Activated CD4-positive, alpha-beta T cell treated with anti-CD3 and anti-CD28 coated beads, Interleukin-2, amount 10 ng/mL, durations not matched to agents 7 days and 5 days (primary cell): ENCODE data around the gene ANP32B. TPM values are rescaled to one million over a fixed set of nuclear protein-coding genes. Genes with fewer than 3 reads are reported as not detected.
A peak's percentile ranks its signal among the peaks of the same experiment; 100 is the strongest.
"Not testable (repeated sequence)": the region's sequence is repeated elsewhere in the genome, so short reads cannot be mapped to it uniquely, and the experiment has no call there.

ENCODE experiments used
- CTCF ChIA-PET: fragments of 350-600 bp; sonication (Branson Sonifier 250); formaldehyde crosslinking; loops from one replicate; lab custom pipeline; 2021; ENCODE audit warnings: antibody characterized with exemption; lab: Charles Lee
- POLR2A ChIA-PET: fragments of 350-600 bp; sonication (Branson Sonifier 250); formaldehyde crosslinking; loops from one replicate; lab custom pipeline; 2021; ENCODE audit warnings: antibody characterized with exemption; lab: Charles Lee
- DNase-seq: peaks from one replicate; pipeline ENCODE4 v3.0.0-alpha.2; 2020
- H3K27ac Mint-ChIP-seq: one replicate; pipeline ENCODE4 v1.8.0; 2021; ENCODE audit warnings: mild to moderate bottlenecking, moderate library complexity, mixed read lengths
- H3K27me3 Mint-ChIP-seq: one replicate; pipeline ENCODE4 v1.8.0; 2021; ENCODE audit warnings: mixed read lengths
- H3K36me3 Mint-ChIP-seq: one replicate; pipeline ENCODE4 v1.8.0; 2021; ENCODE audit warnings: low read depth, mixed read lengths
- H3K4me1 Mint-ChIP-seq: one replicate; pipeline ENCODE4 v1.8.0; 2021; ENCODE audit warnings: mixed read lengths
- H3K4me3 Mint-ChIP-seq: one replicate; pipeline ENCODE4 v1.8.0; 2021; ENCODE audit warnings: mild to moderate bottlenecking, moderate library complexity, mixed read lengths
- H3K9me3 Mint-ChIP-seq: one replicate; pipeline ENCODE4 v1.8.0; 2021; ENCODE audit warnings: mixed read lengths
- total RNA-seq, 2 experiments: library from RNA; stranded (reverse); gene quantifications; one replicate each; pipeline ENCODE4 v1.2.3, GENCODE V29; 2021

Gene ANP32B
- total RNA-seq, 2 experiments from 2014 or later: 358 to 453 TPM

DNA sequence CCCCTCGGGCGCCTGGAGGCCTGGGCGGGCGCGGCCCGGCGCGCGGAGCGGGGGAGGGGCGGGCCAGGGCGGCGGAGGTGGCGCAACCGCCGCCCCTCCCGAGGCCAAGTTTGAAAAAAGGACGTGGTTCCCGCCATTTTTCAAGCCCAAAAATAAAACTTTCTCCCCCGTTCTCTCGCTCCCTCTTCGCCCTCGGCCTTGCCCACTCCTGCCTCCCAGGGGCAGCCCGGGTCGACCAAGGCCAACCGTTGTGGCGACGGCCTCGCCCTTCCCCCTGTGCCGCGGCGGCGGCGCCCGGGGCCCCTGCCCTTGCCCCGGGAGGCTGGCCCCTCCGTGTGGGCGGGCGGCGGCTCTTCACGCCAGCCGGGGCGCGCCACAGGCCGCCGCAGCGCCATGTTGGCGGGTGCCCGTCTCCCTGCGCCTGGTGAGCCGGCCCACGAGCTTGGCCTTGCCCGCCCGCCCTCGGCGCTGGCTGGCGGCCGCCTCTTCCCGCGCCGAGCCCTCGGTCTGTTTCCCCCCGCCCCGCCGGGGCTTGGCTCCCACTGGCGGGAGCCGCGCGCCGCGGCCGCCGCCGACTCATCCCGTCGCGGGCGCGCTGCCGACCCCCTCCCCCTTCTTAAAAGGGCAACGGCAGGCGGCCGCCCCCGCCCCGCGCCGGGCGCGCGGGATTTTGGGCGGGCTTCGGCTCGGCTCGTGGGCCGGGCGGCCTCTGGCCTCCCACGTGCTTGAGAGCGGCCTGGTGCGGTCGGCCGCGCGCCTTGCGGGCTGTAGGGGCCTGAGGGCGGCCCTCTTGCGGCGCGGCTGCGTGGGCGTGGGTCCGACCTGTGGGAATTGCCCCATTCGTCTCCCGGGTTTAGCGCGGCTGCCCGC, 1.3 kb downstream of the ANP32B start:
- H3K9me3 Mint-ChIP-seq: no peaks in the 10 kb centered on the region
- peaks cover 62% of the 10 kb centered on the region for H3K4me1 Mint-ChIP-seq
- H3K36me3 Mint-ChIP-seq: peaks cover 22% of the 10 kb centered on the region
- CTCF ChIA-PET: interaction anchor here (0.5 to 3.5 kb wide), 20 partner anchors 12 to 272 kb away, joined by 3 to 39 read pairs (median 6); partner anchors contain the start of genes TBC1D2 and TRMO
- H3K27ac Mint-ChIP-seq: peak overlapping the region; percentile 84
- no peaks in the 10 kb centered on the region for H3K27me3 Mint-ChIP-seq
- POLR2A ChIA-PET: interaction anchor here (0.6 kb wide), 1 partner anchor 79 kb away, joined by 6 read pairs; no protein-coding TSS in a partner anchor
- DNase-seq: peak; percentile 78
- peak overlapping the region; percentile 65 for H3K4me3 Mint-ChIP-seq

- Mint-ChIP-seq H3K27ac (peak overlapping the region; percentile 96), H3K36me3 (peaks cover 25% of the 10 kb centered on the region), H3K27me3 (no peaks in the 10 kb centered on the region), H3K4me1 (peaks cover 64% of the 10 kb centered on the region), H3K4me3 (peak overlapping the region; percentile 85), H3K9me3 (no peaks in the 10 kb centered on the region)
- DNase-seq: peak; percentile 45
- ChIA-PET POLR2A (no interaction called here), CTCF (interaction anchor here (1.0 to 2.9 kb wide), 4 partner anchors 13 to 271 kb away, joined by 3 to 12 read pairs (median 5); partner anchors contain the start of gene TBC1D2)
These were observed 2.1 kb downstream of the ANP32B start for GRCh38 chr9:97985058-97985861.

DNA sequence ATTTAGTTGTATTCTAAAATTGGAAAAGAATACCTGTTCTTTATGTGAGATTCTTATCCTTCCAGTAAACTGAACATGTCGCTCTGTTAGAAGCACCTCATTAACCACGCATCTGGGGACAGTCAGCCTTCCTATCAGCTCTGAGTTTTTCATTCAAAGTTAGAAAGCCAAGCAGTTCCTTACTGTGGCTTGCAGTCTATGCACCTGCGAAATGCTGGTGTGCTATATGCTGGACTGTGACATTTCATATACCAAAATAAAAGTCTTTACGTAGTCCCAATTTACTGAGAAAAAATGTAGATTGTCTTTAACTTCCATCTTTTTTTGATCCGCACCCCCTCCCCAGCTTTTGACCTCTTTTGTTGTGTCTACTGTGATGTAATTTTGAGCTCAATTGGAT, 4.3 kb downstream of the ANP32B start:
- peaks cover 64% of the 10 kb centered on the region for H3K4me1 Mint-ChIP-seq
- H3K27ac Mint-ChIP-seq: peak overlapping the region; percentile 50
- H3K4me3 Mint-ChIP-seq: no peak overlapping the region
- no peaks in the 10 kb centered on the region for H3K27me3 Mint-ChIP-seq
- POLR2A ChIA-PET: no interaction called here
- H3K9me3 Mint-ChIP-seq: no peaks in the 10 kb centered on the region
- CTCF ChIA-PET: interaction anchor here (1.0 to 2.1 kb wide), 6 partner anchors 10 to 268 kb away, joined by 3 to 7 read pairs (median 4); partner anchors contain the start of gene TBC1D2
- no peak for DNase-seq
- peaks cover 30% of the 10 kb centered on the region for H3K36me3 Mint-ChIP-seq

DNA sequence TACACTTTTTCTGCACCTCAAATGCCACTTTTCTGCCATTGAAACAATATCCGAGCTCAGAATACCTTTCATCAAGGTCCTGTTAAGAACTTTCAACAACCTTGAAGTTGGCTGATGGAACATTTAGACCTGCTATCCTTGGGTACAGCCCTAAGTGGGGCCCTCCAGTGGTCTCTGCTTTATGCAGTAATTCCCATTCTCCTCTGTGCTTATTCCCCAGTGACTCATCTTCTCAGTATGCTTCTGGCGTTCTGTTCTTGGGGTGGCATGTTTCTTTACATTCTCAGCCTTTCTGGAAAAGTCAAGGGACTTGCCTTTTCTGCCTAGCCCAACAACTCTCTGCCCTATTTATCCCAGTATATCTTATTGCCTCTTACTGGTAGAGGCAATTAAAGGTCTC, 7.1 kb downstream of the ANP32B start:
- Mint-ChIP-seq H3K4me3 (no peak overlapping the region), H3K9me3 (no peaks in the 10 kb centered on the region), H3K27me3 (no peaks in the 10 kb centered on the region), H3K36me3 (peaks cover 45% of the 10 kb centered on the region), H3K27ac (peak overlapping the region; percentile 75), H3K4me1 (peaks cover 87% of the 10 kb centered on the region)
- DNase-seq: no peak
- ChIA-PET POLR2A (no interaction called here), CTCF (interaction anchor here (0.7 kb wide), 1 partner anchor 45 kb away, joined by 5 read pairs; no protein-coding TSS in a partner anchor)

DNA sequence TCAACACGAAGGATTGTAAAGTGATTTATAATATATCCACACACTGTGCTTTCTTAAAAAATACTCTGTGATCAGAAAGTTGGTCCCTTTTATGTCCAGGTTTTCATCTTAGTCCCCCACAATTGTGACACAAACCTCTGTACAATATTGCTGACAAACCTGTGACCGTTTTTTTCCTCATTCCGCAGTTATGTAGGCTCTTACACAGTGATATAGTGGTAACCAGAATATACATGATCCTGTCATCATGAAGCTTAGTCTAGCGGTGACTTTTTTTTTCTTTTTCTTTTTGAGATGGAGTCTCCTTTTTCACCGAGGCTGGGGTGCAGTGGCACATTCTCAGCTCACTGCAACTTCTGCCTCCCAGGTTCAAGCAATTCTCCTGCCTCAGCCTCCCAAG, 8.7 kb downstream of the ANP32B start:
- Mint-ChIP-seq H3K9me3 (no peaks in the 10 kb centered on the region), H3K4me3 (no peak overlapping the region), H3K4me1 (peaks cover 83% of the 10 kb centered on the region), H3K36me3 (peaks cover 46% of the 10 kb centered on the region), H3K27me3 (no peaks in the 10 kb centered on the region), H3K27ac (peak overlapping the region; percentile 52)
- POLR2A ChIA-PET: no interaction called here
- no peak for DNase-seq
- CTCF ChIA-PET: interaction anchor here (1.0 to 1.4 kb wide), 2 partner anchors 9 to 82 kb away, joined by 3 read pairs; partner anchors contain the start of gene ANP32B

GRCh38 chr9:97992219-97992618, 9.1 kb downstream of the ANP32B start:
- POLR2A ChIA-PET: no interaction called here
- Mint-ChIP-seq H3K9me3 (no peaks in the 10 kb centered on the region), H3K4me3 (no peak overlapping the region), H3K27ac (peak overlapping the region; percentile 52), H3K4me1 (peaks cover 83% of the 10 kb centered on the region), H3K27me3 (no peaks in the 10 kb centered on the region), H3K36me3 (peaks cover 50% of the 10 kb centered on the region)
- CTCF ChIA-PET: interaction anchor here (1.0 to 1.4 kb wide), 2 partner anchors 9 to 81 kb away, joined by 3 read pairs; partner anchors contain the start of gene ANP32B
- DNase-seq: no peak

- Mint-ChIP-seq H3K9me3 (no peaks in the 10 kb centered on the region), H3K36me3 (peaks cover 53% of the 10 kb centered on the region), H3K4me1 (peaks cover 83% of the 10 kb centered on the region), H3K27ac (peak overlapping the region; percentile 74), H3K27me3 (no peaks in the 10 kb centered on the region), H3K4me3 (peak overlapping the region; percentile 23)
- DNase-seq: peak; percentile 32
- POLR2A ChIA-PET: interaction anchor here (0.8 kb wide), 1 partner anchor 57 kb away, joined by 3 read pairs; no protein-coding TSS in a partner anchor
- CTCF ChIA-PET: interaction anchor here (1.0 to 2.1 kb wide), 4 partner anchors 10 to 81 kb away, joined by 3 to 5 read pairs (median 4); partner anchors contain the start of gene ANP32B
These were observed 9.9 kb downstream of the ANP32B start for GRCh38 chr9:97993000-97993399.

DNA sequence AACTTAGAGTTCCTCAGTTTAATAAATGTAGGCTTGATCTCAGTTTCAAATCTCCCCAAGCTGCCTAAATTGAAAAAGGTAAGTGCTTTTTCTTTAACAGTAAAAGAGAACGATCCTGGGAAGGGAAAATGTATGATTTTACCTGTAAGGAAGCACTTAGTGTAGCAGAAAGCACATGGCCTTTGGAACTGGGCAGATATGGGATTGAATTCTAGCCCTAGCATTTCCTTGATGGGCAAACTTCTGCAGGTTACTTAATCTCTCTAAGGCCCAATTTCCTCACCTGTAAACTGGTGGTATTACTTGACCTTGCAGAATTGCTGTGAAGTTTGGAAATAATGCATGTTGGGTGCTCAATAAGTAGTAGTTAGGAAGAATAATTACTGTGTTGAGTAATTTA, 11.6 kb downstream of the ANP32B start:
- H3K27me3 Mint-ChIP-seq: no peaks in the 10 kb centered on the region
- peaks cover 57% of the 10 kb centered on the region for H3K36me3 Mint-ChIP-seq
- no peaks in the 10 kb centered on the region for H3K9me3 Mint-ChIP-seq
- ChIA-PET CTCF (interaction anchor here (2.1 kb wide), 1 partner anchor 8 kb away, joined by 5 read pairs; no protein-coding TSS in a partner anchor), POLR2A (no interaction called here)
- H3K4me1 Mint-ChIP-seq: peaks cover 75% of the 10 kb centered on the region
- DNase-seq: no peak
- peak overlapping the region; percentile 60 for H3K27ac Mint-ChIP-seq
- no peak overlapping the region for H3K4me3 Mint-ChIP-seq

DNA sequence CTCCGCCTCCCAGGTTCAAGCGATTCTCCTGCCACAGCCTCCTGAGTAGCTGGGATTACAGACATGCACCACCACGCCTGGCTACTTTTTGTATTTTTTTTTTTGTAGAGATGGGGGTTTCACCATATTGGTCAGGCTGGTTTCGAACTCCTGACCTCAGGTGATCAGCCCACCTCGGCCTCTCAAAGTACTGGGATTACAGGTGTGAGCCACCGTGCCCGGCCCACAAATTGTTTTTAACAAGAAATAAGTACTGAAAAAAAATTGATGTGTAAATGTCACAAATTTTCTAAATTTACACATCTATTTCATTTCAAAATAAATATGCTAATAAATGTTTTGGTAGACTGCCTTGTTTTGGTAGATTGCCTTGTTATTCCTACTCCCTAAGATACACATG, 13.5 kb downstream of the ANP32B start:
- H3K27me3 Mint-ChIP-seq, POLR2A ChIA-PET, H3K9me3 Mint-ChIP-seq, DNase-seq, H3K27ac Mint-ChIP-seq, H3K4me3 Mint-ChIP-seq: not testable (repeated sequence)
- Mint-ChIP-seq H3K36me3 (peaks cover 57% of the 10 kb centered on the region), H3K4me1 (peaks cover 63% of the 10 kb centered on the region)
- CTCF ChIA-PET: interaction anchor here (0.8 to 2.2 kb wide), 3 partner anchors 8 to 14 kb away, joined by 4 to 10 read pairs (median 5); partner anchors contain the start of gene ANP32B

DNA sequence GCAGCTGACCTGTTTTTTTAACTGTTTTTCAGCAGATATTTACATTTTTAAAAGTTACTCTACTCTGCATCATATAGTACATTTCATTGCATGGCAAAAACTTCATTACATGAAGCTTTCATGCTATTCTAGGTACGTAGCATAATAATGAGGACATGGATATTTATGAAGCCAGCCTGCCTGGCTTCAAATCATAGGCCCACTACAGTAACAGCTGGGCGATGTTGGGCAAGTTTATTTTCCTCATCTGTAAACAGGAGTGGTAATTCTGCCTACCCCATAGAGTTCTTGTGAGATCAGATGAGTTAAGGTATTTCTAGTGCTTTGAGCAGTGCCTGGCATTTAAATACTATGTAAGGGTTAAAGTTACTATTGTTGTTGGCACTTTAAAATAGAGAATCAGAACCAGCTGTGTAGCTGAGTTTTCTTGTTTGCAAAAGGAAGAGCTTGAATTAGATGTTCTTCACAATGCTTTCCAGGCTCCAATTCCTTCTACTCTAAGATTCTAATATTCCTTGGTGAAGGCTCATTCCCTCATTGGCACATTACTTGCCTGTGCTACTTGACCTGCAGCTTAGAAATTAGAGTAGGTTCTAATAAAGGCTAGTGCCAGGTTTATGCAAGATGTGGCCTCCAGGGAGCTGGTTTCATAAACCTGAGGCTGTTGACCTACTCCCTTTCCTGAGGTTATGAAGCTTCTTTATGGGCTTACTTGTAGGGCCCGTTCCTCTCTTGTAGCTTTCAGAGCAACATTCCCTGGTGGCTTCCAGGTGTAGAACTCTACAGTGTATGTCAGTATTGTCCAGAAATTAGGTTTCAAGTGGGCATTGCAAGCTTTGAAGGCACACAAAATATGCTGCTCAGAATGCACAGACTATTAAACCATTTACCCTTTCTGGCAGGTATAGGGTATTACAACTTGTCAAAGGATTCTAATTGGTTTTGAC, 14.5 kb downstream of the ANP32B start:
- no peaks in the 10 kb centered on the region for H3K9me3 Mint-ChIP-seq
- H3K27me3 Mint-ChIP-seq: no peaks in the 10 kb centered on the region
- no peak for DNase-seq
- ChIA-PET CTCF (interaction anchor here (0.6 to 2.2 kb wide), 8 partner anchors 9 to 54 kb away, joined by 3 to 10 read pairs (median 4); partner anchors contain the start of gene ANP32B), POLR2A (no interaction called here)
- no peak overlapping the region for H3K4me3 Mint-ChIP-seq
- H3K36me3 Mint-ChIP-seq: peaks cover 62% of the 10 kb centered on the region
- H3K27ac Mint-ChIP-seq: no peak overlapping the region
- H3K4me1 Mint-ChIP-seq: peaks cover 59% of the 10 kb centered on the region

DNA sequence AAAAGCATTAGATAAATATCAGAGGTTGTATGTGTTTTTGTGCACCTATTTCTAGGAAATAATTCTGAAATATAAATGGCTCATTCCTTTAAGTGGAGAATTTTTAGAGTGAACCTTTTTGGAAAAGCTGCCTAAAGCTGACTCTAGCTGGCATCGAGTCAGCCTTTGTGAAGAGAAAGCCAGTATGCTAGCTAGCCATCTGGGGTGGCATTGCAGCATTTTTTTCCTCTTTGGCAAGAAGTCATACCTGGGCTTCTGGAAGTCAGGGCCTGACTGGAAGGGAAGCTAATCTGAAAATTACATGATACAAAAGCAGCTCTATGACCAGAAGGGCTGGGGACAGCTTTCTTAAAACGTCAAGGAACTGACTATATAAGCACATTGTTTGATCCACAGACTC, 19.7 kb downstream of the ANP32B start:
- CTCF ChIA-PET: interaction anchor here (1.2 to 1.7 kb wide), 2 partner anchors 9 to 35 kb away, joined by 3 to 5 read pairs; no protein-coding TSS in a partner anchor
- peaks cover 50% of the 10 kb centered on the region for H3K4me1 Mint-ChIP-seq

More for the DNA sequence above, 19.7 kb downstream of the ANP32B start:
- no peak overlapping the region for H3K4me3 Mint-ChIP-seq
- no peaks in the 10 kb centered on the region for H3K9me3 Mint-ChIP-seq
- peaks cover 72% of the 10 kb centered on the region for H3K36me3 Mint-ChIP-seq
- DNase-seq: no peak
- POLR2A ChIA-PET: no interaction called here
- no peak overlapping the region for H3K27ac Mint-ChIP-seq
- no peaks in the 10 kb centered on the region for H3K27me3 Mint-ChIP-seq
